Limb (tissue), 2 donors: Measurements from ENCODE around the gene DIPK1A.
"Not testable (repeated sequence)": the region's sequence is repeated elsewhere in the genome, so short reads cannot be mapped to it uniquely, and the experiment has no call there.

Source experiments
- DNase-seq, 2 donors: peaks; one replicate each; pipeline ENCODE4 v3.0.0-alpha.2; 2016; ENCODE audit errors: extremely low spot score in 2 of 2

The DIPK1A gene

DNA sequence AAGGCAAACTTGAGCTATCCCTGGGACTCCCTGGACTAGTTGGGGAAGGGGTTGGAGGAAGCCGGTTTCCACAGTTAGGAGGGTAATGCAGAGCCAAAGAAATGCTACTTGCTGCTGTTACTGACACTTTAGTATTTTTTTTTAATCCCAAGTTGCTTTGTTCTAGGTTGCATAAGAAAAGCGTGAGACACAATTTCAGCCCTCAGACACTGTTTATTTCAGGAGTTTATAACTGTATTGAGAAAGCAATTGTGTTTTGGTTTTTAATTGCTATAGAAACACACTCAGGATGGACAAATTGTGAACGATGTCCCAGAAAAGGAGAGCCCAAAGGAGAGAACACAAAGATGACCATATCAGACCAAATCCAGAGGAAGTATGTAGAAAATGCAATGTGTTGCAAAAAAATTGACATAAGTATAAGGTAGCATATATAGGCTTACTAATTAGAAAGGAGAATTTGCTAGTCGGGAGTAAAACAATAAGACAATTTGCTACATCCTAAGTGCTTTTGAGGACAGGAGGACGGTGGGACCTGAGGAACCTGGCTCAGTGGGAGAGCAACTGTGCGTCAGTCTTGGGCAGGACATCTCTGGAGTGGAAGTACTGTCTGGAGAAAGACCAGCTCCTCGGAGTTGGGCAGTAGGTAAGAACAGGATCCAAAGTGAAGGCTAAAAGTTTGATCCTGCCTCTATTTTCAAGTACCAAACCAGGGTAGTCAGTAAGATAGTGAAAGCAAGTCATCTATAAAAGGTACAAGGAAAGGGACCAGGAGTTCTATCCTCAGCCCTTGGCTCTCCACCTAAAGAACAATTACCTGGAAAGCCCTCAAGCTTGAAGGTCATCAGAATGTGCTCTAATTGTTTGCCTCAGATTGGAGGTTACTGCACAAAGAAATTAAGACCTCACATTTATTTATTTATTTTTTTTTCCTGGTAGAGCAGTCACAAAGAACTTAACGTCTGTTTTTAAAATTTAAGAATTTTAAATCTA, 39.9 kb downstream of the DIPK1A start:
- DNase-seq, result no peak

- DNase-seq, result no peak
Measured at GRCh38 chr1:92916899-92917298, 44.4 kb downstream of the DIPK1A start.

DNA sequence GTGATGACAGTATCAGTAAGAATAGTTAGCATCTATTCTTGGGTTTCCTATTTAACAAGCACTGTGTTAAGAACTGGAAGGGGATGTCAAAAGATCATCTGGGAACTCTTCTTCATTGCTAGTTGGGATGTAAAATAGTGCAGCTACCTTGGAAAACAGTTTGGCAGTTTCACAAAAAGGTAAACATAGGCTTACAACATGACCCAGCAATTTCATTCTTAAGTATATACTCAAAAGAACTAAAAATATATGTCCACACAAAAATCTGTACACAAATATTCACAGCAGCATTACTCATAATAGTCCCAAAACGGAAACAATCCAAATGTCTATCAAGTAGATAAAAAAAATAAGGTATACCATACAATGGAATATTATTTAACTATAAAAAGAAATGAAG, 45.7 kb downstream of the DIPK1A start:
- no peak for DNase-seq

- DNase-seq, result no peak
Measured at GRCh38 chr1:92913093-92913819, 48.0 kb downstream of the DIPK1A start.

DNA sequence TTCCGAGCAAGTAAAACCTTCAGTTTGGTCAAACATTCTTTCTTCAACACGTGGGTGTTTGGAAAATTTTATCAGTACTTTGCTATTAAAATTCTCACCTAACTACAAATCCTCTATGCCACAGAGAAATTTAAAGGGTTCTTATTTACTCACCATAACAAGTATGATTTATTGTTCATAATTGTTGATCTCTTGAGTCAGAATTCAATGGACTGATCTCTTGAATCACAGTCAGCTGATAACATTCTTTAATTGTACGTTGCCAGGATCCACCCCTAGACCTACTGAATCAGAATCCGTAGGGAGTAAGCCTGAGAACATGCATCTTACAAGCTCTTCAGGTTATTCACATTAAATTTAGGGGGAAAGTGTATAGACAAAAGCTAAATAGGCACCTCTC, 51.2 kb downstream of the DIPK1A start:
- DNase-seq, result no peak

- DNase-seq, result no peak
Measured at GRCh38 chr1:92909321-92909720, 51.9 kb downstream of the DIPK1A start.

GRCh38 chr1:92907949-92908684, 53.1 kb downstream of the DIPK1A start:
- DNase-seq, result no peak

- no peak for DNase-seq
Measured at GRCh38 chr1:92903765-92904164, 57.5 kb downstream of the DIPK1A start.

- no peak for DNase-seq
Measured at GRCh38 chr1:92902406-92902744, 58.9 kb downstream of the DIPK1A start.

GRCh38 chr1:92901699-92902405, 59.4 kb downstream of the DIPK1A start:
- no peak for DNase-seq

DNA sequence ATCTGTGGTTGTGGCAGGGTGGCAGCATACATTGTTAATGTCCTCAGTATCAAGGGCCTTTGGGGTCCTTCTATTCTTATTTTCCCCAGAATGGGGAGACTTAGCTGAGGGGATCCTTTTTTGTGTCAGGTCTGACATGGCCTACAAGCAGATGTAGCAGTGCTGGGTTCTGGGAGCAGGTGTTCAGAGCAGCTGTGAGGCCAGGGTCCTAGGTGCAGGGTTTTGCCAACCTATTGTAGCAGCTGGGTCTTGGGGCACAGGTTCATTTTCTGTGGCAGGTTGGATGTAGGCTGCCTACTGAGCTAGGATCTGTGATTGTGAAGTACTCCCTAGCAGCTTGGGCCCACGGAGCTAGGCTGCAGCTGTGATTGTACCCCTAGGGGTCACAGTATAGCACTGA, 60.1 kb downstream of the DIPK1A start:
- DNase-seq, result no peak

GRCh38 chr1:92900539-92900938, 60.7 kb downstream of the DIPK1A start:
- no peak for DNase-seq

GRCh38 chr1:92899780-92900179, 61.5 kb downstream of the DIPK1A start:
- DNase-seq, result no peak

DNA sequence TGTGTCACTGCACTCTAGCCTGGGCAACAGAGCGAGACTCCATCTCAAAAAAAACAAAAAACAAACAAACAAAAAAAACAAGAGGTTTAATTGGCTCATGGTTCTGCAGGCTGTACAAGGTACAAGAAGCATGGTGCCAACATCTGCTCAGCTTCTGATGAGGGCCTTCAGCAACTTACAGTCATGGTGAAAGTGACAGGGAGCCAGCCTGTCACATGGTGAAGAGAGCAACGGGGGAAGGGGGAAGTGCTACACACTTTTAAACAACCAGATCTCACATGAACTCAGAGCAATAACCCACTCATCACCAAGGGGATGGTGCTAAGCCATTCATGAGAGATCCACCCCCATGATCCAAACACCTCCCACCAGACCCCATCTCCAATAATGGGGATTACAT, 63.2 kb downstream of the DIPK1A start:
- not testable (repeated sequence) for DNase-seq

DNA sequence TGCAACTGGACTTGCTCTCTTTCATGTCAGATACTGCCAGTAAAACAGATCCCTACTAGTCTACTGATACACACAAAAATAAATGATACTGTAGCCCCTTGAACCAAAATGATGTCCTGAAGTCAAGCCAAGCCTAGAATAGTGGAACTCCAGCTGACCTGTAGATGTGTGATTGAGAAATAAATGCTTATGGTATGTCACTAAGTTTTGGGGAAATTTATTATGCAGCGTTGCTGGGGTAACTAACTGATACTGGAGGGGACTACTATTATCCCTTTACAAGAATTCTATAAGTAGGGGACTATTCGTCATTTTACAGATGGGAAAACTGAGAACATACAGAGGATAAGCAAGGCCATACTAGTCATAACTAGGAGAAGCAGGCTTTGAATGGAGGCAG, 73.8 kb downstream of the DIPK1A start:
- no peak for DNase-seq

DNA sequence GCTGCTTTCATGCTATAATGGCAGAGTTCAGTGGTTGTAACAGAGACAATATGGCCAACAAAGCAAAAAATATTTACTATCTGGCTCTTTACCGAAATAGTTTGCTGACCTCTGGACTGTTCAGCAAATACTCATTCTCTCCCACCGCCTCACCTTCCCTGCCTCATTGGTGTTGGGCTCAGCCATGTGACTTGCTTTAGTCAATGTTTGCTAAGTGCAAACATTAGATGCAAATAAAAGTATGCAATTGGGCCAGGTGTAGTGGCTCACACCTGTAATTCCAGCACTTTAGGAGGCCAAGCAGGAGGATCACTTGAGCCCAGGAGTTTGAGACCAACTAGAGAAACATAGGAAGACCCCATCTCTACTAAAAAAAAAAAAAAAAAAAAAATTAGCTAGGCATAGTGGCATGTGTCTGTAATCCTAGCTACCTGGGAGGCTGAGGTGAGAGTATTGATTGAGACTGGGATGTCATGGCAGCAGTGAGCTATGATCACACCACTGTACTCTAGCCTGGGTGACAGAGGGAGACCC, 74.3 kb downstream of the DIPK1A start:
- DNase-seq, result no peak

DNA sequence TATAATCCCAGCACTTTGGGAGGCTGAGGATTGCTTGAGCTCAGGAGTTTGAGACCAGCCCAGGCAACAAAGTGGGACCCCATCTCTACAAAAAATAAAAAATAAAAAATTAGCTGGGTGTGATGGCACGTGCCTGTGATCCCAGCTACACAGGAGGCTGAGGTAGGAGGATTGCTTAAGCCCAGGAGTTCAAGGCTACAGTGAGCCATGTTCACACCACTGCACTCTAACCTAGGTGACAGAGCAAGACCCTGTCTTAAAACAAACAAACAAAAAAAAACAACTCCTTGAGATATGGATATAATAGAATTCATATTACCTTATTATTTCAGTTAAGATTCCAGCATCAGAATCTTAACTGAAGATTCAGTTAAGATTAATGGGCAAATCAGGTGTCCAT, 77.1 kb downstream of the DIPK1A start:
- no peak for DNase-seq

DNA sequence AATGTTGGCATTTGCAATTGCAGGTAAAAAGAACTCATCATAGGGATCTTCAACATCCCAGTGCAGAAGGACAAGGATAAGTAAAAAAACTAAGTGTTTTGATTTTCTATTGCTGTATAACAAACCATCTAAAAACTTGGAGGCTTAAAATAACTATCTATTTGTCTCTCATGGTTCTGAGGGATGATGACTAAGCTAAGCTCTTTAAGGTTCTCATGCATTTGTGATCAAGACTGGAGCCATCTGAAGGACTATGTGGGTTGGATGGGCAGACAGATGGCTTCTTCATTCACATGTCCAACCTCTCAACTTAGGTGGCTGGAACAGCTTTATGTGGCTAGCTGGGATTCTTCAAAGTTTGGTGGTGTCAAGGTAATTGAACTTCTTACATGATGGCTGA, 78.0 kb downstream of the DIPK1A start:
- DNase-seq, result no peak

DNA sequence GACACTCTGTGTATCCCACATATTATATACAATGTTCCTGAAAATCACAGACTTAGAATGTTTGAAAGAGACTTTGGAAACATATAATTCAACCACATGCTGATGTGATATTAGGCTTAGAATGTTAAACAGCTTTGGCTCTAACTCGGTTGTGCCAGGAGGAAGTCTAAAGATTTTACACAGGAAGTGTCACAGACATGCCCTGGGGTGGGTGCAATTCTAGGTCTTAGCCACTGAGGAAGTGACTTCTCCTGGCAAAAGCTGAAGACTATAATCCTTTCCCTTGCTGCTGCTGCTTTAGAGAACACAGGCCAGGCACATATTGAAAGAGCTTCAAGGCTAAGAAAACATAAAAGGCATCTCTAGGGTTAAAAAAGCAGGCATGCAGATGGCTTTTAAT, 78.4 kb downstream of the DIPK1A start:
- no peak for DNase-seq

DNA sequence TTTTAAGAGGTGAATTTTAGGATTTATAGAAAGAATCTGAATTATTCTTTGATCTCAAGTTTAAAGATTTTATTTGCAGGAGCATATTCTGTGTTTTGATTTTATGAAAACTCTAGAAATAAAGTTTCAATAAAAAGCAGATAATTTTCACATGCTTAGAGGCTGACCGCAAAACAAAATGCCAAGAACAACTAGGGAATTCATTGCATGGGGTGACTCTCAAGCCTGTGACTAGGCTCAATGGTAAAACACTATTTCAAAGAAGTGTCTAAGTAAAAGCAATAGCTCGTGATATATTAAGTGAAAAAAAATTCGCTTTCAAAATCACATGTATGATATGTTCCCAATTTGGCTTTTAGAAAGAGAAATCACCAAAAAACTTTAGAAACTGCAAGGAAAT, 79.9 kb downstream of the DIPK1A start:
- DNase-seq, result no peak

GRCh38 chr1:92879316-92879968, 81.8 kb downstream of the DIPK1A start:
- no peak for DNase-seq
